ENCODE results near the gene TLN1. TPM values are rescaled to one million over a fixed set of nuclear protein-coding genes. Genes with fewer than 3 reads are reported as not detected.

Gene TLN1
- total RNA-seq, 1 donor from 2014 or later, result 56.2 TPM

GRCh38 chr9:35711501-35712428 is 20.2 kb downstream of the TLN1 start:
- TF ChIP-seq CTCF (IDR thresholded peaks at IDR 0.05; ENCODE audit: partially characterized antibody, unreplicated experiment), result no peak
- H3K27ac Mint-ChIP-seq (ENCODE audit: unreplicated experiment), result no peak overlapping the region
- no peaks in the 10 kb centered on the region for H3K9me3 Mint-ChIP-seq (ENCODE audit: unreplicated experiment)
- peaks cover 4% of the 10 kb centered on the region for H3K27me3 Mint-ChIP-seq (ENCODE audit: unreplicated experiment)
- no peaks in the 10 kb centered on the region for H3K4me1 Mint-ChIP-seq (ENCODE audit: low read depth, unreplicated experiment)
- H3K36me3 Mint-ChIP-seq (ENCODE audit: unreplicated experiment), result peaks cover 12% of the 10 kb centered on the region
- H3K4me3 Mint-ChIP-seq (ENCODE audit: unreplicated experiment), result no peak overlapping the region
- DNase-seq, result no peak

- Mint-ChIP-seq H3K9me3 (ENCODE audit: unreplicated experiment) (no peaks in the 10 kb centered on the region), H3K27me3 (ENCODE audit: unreplicated experiment) (peaks cover 4% of the 10 kb centered on the region), H3K27ac (ENCODE audit: unreplicated experiment) (no peak overlapping the region), H3K36me3 (ENCODE audit: unreplicated experiment) (peaks cover 12% of the 10 kb centered on the region), H3K4me3 (ENCODE audit: unreplicated experiment) (no peak overlapping the region), H3K4me1 (ENCODE audit: low read depth, unreplicated experiment) (no peaks in the 10 kb centered on the region)
- no peak for DNase-seq
- TF ChIP-seq CTCF (IDR thresholded peaks at IDR 0.05; ENCODE audit: partially characterized antibody, unreplicated experiment), result no peak
These were observed 21.0 kb downstream of the TLN1 start for GRCh38 chr9:35710818-35711500.

GRCh38 chr9:35708146-35708545 is 23.8 kb downstream of the TLN1 start:
- Mint-ChIP-seq H3K36me3 (ENCODE audit: unreplicated experiment) (peaks cover 12% of the 10 kb centered on the region), H3K4me3 (ENCODE audit: unreplicated experiment) (no peak overlapping the region), H3K27ac (ENCODE audit: unreplicated experiment) (no peak overlapping the region), H3K4me1 (ENCODE audit: low read depth, unreplicated experiment) (no peaks in the 10 kb centered on the region), H3K27me3 (ENCODE audit: unreplicated experiment) (peaks cover 2% of the 10 kb centered on the region), H3K9me3 (ENCODE audit: unreplicated experiment) (no peaks in the 10 kb centered on the region)
- TF ChIP-seq CTCF (IDR thresholded peaks at IDR 0.05; ENCODE audit: partially characterized antibody, unreplicated experiment), result no peak
- no peak for DNase-seq

GRCh38 chr9:35706951-35707350 is 25.0 kb downstream of the TLN1 start:
- no peak for DNase-seq
- Mint-ChIP-seq H3K4me1 (ENCODE audit: low read depth, unreplicated experiment) (no peaks in the 10 kb centered on the region), H3K27me3 (ENCODE audit: unreplicated experiment) (peaks cover 2% of the 10 kb centered on the region), H3K4me3 (ENCODE audit: unreplicated experiment) (no peak overlapping the region), H3K36me3 (ENCODE audit: unreplicated experiment) (peaks cover 12% of the 10 kb centered on the region), H3K27ac (ENCODE audit: unreplicated experiment) (no peak overlapping the region), H3K9me3 (ENCODE audit: unreplicated experiment) (no peaks in the 10 kb centered on the region)
- no peak for TF ChIP-seq CTCF (IDR thresholded peaks at IDR 0.05; ENCODE audit: partially characterized antibody, unreplicated experiment)

All from glutamatergic neuron (in vitro differentiated cells).